ENCODE measurements around the gene LRRC46. TPM values are rescaled to one million over a fixed set of nuclear protein-coding genes. Genes with fewer than 3 reads are reported as not detected.

Gene LRRC46
- total RNA-seq, 1 experiment from 2014 or later: 0.31 TPM

DNA sequence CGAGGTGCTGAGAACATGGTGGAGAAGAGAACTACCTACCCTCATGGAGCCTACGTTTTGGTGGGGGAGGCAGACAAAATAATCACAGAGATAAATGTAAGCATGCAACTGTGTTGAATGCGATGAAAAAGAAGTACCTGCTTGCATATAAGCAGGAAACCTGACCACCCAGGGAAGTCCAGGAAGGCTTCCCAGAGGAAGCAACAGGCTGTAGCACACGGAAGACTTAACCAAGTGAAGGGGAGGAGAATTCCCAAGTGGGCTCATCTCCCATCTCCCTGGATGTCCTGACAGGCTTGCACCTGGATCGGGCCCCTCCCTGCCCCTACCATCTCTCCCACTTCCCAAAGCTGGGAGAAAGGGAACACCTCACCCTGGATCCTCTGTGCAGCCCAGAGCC is 7.6 kb downstream of the LRRC46 start:
- no peak overlapping the region for H2BK12ac ChIP-seq (ENCODE audit: insufficient read length, low read depth, low read length)
- no peak overlapping the region for H3K14ac ChIP-seq (ENCODE audit: insufficient read depth, low read length)
- no peaks in the 10 kb centered on the region for H3K27me3 ChIP-seq (ENCODE audit: insufficient read depth, low read length)
- H3K9ac ChIP-seq (ENCODE audit: extremely low read depth, insufficient read length, low read length): no peak overlapping the region
- no peak overlapping the region for H4K8ac ChIP-seq (replicated peaks; ENCODE audit: insufficient read length, low read depth, low read length)
- H4K5ac ChIP-seq (ENCODE audit: insufficient read length, low read depth, low read length): no peak overlapping the region
- no peaks in the 10 kb centered on the region for H4K20me1 ChIP-seq (ENCODE audit: control insufficient read depth, insufficient read depth, insufficient read length)
- H2BK20ac ChIP-seq (ENCODE audit: low read depth, low read length, poor library complexity, severe bottlenecking): no peak overlapping the region
- peaks cover 3% of the 10 kb centered on the region for H3K23me2 ChIP-seq (ENCODE audit: insufficient read length, low read depth, low read length, poor library complexity, severe bottlenecking)
- no peak overlapping the region for H3K4ac ChIP-seq (ENCODE audit: low read depth, low read length)
- H3K18ac ChIP-seq (ENCODE audit: insufficient read length, low read depth, low read length): no peak overlapping the region
- H3K27me3 Mint-ChIP-seq (ENCODE audit: low read depth): peaks cover 4% of the 10 kb centered on the region; the same call in 1 of the 2 replicates
- H3K56ac ChIP-seq (ENCODE audit: insufficient read length, low read depth, low read length): no peak overlapping the region
- H2AFZ ChIP-seq (ENCODE audit: low read length): no peak overlapping the region
- H3K79me1 ChIP-seq (ENCODE audit: insufficient read depth, low read depth, low read length, poor library complexity, severe bottlenecking): no peaks in the 10 kb centered on the region
- no peak overlapping the region for H3K23ac ChIP-seq (ENCODE audit: insufficient read length, low read depth, low read length)
- H4K91ac ChIP-seq (ENCODE audit: insufficient read length, low read depth, low read length): no peak overlapping the region
- H3K9me3 Mint-ChIP-seq: no peaks in the 10 kb centered on the region; a peak in 1 of 5 replicates
- no peak overlapping the region for H2BK15ac ChIP-seq (ENCODE audit: low read depth, low read length)
- no peak overlapping the region for H3K27ac ChIP-seq (ENCODE audit: insufficient read length, low read depth, low read length)
- no peak overlapping the region for H3K27ac Mint-ChIP-seq
- no peak for DNase-seq
- no peak overlapping the region for H3K4me2 ChIP-seq (ENCODE audit: insufficient read depth, insufficient read length, low read length)
- no peaks in the 10 kb centered on the region; the same call in 1 of the 2 replicates for H3K4me1 ChIP-seq (ENCODE audit: insufficient read depth, low read length)
- H2AK5ac ChIP-seq (ENCODE audit: insufficient read length, low read length): no peak overlapping the region
- no peaks in the 10 kb centered on the region for H3K9me3 ChIP-seq (ENCODE audit: control insufficient read depth, low read depth, low read length)
- no peak overlapping the region for H3T11ph ChIP-seq (ENCODE audit: low read length)
- peaks cover 0 to 20% (median 13%) of the 10 kb centered on the region in 3 experiments; a peak in 6 of 7 replicates for H3K36me3 Mint-ChIP-seq (ENCODE audit: insufficient read depth in 1 of 3, low read depth in 3 of 3)
- no peak overlapping the region for H2BK5ac ChIP-seq (ENCODE audit: insufficient read length, low read length)
- no CpG with 5 or more reads among the region's 5 CpGs for WGBS (ENCODE audit: extremely low coverage, insufficient read length, low lambda C conversion rate)
- H3K4me1 Mint-ChIP-seq: peaks cover 17 to 27% of the 10 kb centered on the region in 2 experiments
- H3K79me2 ChIP-seq (ENCODE audit: insufficient read depth, low read length): no peaks in the 10 kb centered on the region; the same call in 1 of the 2 replicates
- no peak overlapping the region for H3K4me3 Mint-ChIP-seq
- TF ChIP-seq, protein P1, sequence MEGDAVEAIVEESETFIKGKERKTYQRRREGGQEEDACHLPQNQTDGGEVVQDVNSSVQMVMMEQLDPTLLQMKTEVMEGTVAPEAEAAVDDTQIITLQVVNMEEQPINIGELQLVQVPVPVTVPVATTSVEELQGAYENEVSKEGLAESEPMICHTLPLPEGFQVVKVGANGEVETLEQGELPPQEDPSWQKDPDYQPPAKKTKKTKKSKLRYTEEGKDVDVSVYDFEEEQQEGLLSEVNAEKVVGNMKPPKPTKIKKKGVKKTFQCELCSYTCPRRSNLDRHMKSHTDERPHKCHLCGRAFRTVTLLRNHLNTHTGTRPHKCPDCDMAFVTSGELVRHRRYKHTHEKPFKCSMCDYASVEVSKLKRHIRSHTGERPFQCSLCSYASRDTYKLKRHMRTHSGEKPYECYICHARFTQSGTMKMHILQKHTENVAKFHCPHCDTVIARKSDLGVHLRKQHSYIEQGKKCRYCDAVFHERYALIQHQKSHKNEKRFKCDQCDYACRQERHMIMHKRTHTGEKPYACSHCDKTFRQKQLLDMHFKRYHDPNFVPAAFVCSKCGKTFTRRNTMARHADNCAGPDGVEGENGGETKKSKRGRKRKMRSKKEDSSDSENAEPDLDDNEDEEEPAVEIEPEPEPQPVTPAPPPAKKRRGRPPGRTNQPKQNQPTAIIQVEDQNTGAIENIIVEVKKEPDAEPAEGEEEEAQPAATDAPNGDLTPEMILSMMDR (conservative IDR thresholded peaks at IDR 0.05): no peak
- H2BK120ac ChIP-seq (ENCODE audit: low read depth, low read length, poor library complexity, severe bottlenecking): no peak overlapping the region

All from H9 (cell line).